ENCODE results near the gene ELP5. TPM values are rescaled to one million over a fixed set of nuclear protein-coding genes. Genes with fewer than 3 reads are reported as not detected.

ELP5 gene
- total RNA-seq, 4 donors from 2014 or later, result 10.8 to 20.6 (median 17.1) TPM

GRCh38 chr17:7289256-7290032 is 37.4 kb downstream of the ELP5 start:
- intact Hi-C loops (cut with DNase I; ENCODE audit: low total_unique reads), result no loop called here
- DNase-seq (ENCODE audit: low spot score in 2 of 2), result no peak
- 73 to 84% methylated on average over 14 to 16 of the region's 18 CpGs for WGBS, 2 donors
- TF ChIP-seq CTCF (IDR thresholded peaks at IDR 0.05), result no peak
- no peak for TF ChIP-seq POLR2A (IDR thresholded peaks at IDR 0.05)
- no peak overlapping the region for H3K4me3 ChIP-seq (ENCODE audit: low read depth, poor library complexity, severe bottlenecking)

GRCh38 chr17:7290166-7290565 is 38.2 kb downstream of the ELP5 start:
- 93 to 94% methylated on average over 19 of the region's 19 CpGs for WGBS, 2 donors
- intact Hi-C loops (cut with DNase I; ENCODE audit: low total_unique reads), result no loop called here
- no peak for TF ChIP-seq POLR2A (IDR thresholded peaks at IDR 0.05)
- no peak for TF ChIP-seq CTCF (IDR thresholded peaks at IDR 0.05)
- DNase-seq (ENCODE audit: low spot score in 2 of 2), result no peak
- H3K4me3 ChIP-seq (ENCODE audit: low read depth, poor library complexity, severe bottlenecking), result no peak overlapping the region

DNA sequence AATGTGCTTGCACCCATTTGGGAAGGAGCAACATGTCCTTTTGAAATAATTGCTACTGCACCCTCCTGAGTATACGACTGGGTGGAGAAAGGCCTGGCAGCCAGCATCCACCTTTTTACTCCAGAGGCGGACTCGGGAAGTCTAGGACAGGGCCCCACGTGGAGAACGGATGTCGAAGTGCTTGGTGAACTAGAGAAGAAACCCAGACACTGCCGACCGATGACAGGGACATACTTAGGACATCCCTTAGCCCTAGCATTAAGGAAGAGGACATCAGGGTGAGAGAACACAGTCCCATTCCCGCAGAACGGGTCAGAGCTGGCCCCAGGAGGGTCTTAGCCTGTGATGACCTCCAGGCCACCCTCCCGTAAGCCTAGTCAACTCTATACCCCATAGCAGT is 38.7 kb downstream of the ELP5 start:
- WGBS, 2 donors, result 78 to 85% methylated on average over 11 of the region's 11 CpGs

GRCh38 chr17:7292194-7292593 is 40.2 kb downstream of the ELP5 start:
- WGBS, 2 donors, result 38 to 76% methylated on average over 2 of the region's 2 CpGs
- DNase-seq (ENCODE audit: low spot score in 2 of 2), result no peak
- intact Hi-C loops (cut with DNase I; ENCODE audit: low total_unique reads), result no loop called here
- TF ChIP-seq CTCF (IDR thresholded peaks at IDR 0.05) (no peak), POLR2A (IDR thresholded peaks at IDR 0.05) (no peak)
- H3K4me3 ChIP-seq (ENCODE audit: low read depth, poor library complexity, severe bottlenecking), result no peak overlapping the region

More for the DNA sequence above, 38.7 kb downstream of the ELP5 start:
- no peak for DNase-seq (ENCODE audit: low spot score in 2 of 2)
- no peak overlapping the region for H3K4me3 ChIP-seq (ENCODE audit: low read depth, poor library complexity, severe bottlenecking)
- intact Hi-C loops (cut with DNase I; ENCODE audit: low total_unique reads), result no loop called here
- TF ChIP-seq CTCF (IDR thresholded peaks at IDR 0.05), result no peak
- no peak for TF ChIP-seq POLR2A (IDR thresholded peaks at IDR 0.05)

DNA sequence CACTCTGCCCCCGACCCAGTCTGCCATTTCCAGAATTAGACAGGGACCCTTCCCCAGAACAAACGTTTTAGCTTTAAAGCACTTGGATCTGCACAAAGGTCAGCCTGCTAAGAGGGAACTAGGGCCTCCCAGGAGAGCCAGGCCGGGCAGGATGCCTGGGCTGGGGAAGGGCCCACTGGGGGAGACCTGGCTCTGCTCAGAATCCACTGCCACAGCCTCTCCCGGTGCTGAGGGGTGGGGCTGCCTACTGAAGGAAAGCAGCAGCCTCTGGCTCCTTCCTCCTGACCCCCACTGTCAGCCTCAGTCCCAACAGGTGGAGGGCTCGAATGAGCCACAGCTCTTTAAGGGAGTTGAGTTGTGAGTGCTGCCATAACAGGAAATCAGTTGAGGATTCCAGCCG is 40.7 kb downstream of the ELP5 start:
- intact Hi-C loops (cut with DNase I; ENCODE audit: low total_unique reads), result no loop called here
- no peak for DNase-seq (ENCODE audit: low spot score in 2 of 2)
- TF ChIP-seq CTCF (IDR thresholded peaks at IDR 0.05) (no peak), POLR2A (IDR thresholded peaks at IDR 0.05) (no peak)

DNA sequence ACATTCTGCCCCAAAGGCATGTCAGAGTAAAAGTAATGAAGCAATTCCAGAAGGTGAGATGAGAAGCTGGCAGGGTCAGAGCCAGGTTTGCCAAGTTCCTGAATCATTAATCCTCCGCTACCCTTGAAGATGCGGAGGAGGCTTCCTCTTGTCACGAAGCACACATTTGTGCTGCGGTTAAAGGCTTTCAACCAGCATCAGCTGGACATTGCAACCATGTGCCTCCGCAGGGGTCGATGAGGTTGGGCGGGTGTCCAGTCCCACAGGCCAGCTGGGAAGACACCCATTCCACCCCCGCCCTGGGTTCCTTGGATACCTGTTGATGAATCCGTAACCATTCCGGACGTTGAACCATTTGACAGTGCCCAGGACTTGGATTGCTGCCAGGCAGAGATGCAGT is 41.1 kb downstream of the ELP5 start:
- intact Hi-C loops (cut with DNase I; ENCODE audit: low total_unique reads), result no loop called here
- TF ChIP-seq CTCF (IDR thresholded peaks at IDR 0.05) (no peak), POLR2A (IDR thresholded peaks at IDR 0.05) (no peak)

More for the DNA sequence above, 40.7 kb downstream of the ELP5 start:
- no peak overlapping the region for H3K4me3 ChIP-seq (ENCODE audit: low read depth, poor library complexity, severe bottlenecking)
- 17 to 23% methylated on average over 6 of the region's 6 CpGs for WGBS, 2 donors

More for the DNA sequence above, 41.1 kb downstream of the ELP5 start:
- no peak overlapping the region for H3K4me3 ChIP-seq (ENCODE audit: low read depth, poor library complexity, severe bottlenecking)
- WGBS, 2 donors, result 46 to 50% methylated on average over 11 of the region's 11 CpGs
- DNase-seq (ENCODE audit: low spot score in 2 of 2), result no peak
